Tibial nerve (tissue), 4 donors: ENCODE results near the gene LTBP2. TPM values are rescaled to one million over a fixed set of nuclear protein-coding genes. Genes with fewer than 3 reads are reported as not detected.

ENCODE experiments used
- DNase-seq, 2 donors: peaks; one replicate each; pipeline ENCODE4 v3.0.0-alpha.2; 2019; ENCODE audit warnings: low spot score in 2 of 2
- H3K27ac ChIP-seq, 4 donors: fragments of 200-600 bp; sonication (generic) in 3 of 4; one replicate each; pipeline ENCODE4 v1.5.1; 2017 to 2019; ENCODE audit warnings: mild to moderate bottlenecking in 1 of 4
- H3K27me3 ChIP-seq, 2 donors: fragments of 200-600 bp; sonication (generic) in 1 of 2; one replicate each; pipeline versions ENCODE4 v1.5.1 to v1.6.0; 2017 to 2019
- H3K36me3 ChIP-seq, 3 donors: fragments of 200-600 bp; sonication (generic); one replicate each; pipeline ENCODE4 v1.5.1; 2018 to 2019
- H3K4me1 ChIP-seq, 4 donors: fragments of 200-600 bp; sonication (generic) in 3 of 4; one replicate each; pipeline ENCODE4 v1.5.1; 2017 to 2019
- H3K4me3 ChIP-seq, 4 donors: fragments of 200-600 bp; sonication (generic) in 3 of 4; one replicate each; pipeline ENCODE4 v1.5.1; 2017 to 2019; ENCODE audit warnings: mild to moderate bottlenecking in 1 of 4, moderate library complexity in 1 of 4
- H3K9me3 ChIP-seq, 4 donors: fragments of 200-600 bp; sonication (generic) in 3 of 4; one replicate each; pipeline ENCODE4 v1.5.1; 2017 to 2019
- EP300 ChIP-seq, 2 donors: sonication (generic); formaldehyde crosslinking; IDR thresholded peaks; one replicate each; pipeline ENCODE4 v1.6.1; 2017; ENCODE audit warnings: antibody characterized with exemption in 2 of 2, mild to moderate bottlenecking in 1 of 2
- POLR2A ChIP-seq, 2 donors: fragments of 450-650 bp; IDR thresholded peaks; one replicate each; pipeline ENCODE4 v1.6.1; 2017; ENCODE audit warnings: antibody characterized with exemption in 2 of 2, mild to moderate bottlenecking in 2 of 2, moderate library complexity in 2 of 2
- WGBS, 2 donors: methylation state at CpG; one replicate each; pipeline ENCODE4 v1.1.5; 2018; 5-methylcytosine and 5-hydroxymethylcytosine counted together
- total RNA-seq, 4 donors: library from RNA; depleted of rRNA; stranded (reverse); fragments of >200 nt; gene quantifications; one replicate each; pipeline ENCODE4 v1.1.0, GENCODE V29; 2016
- TF ChIP-seq, protein P1 (sequence below), 5 experiments: fragments of 200-600 bp in 3 of 5; fragments of 450-650 bp in 2 of 5; sonication (generic) in 3 of 5; IDR thresholded peaks; one replicate each; pipeline ENCODE4 v1.5.1; 2016 to 2019; ENCODE audit warnings: antibody characterized with exemption in 5 of 5, mild to moderate bottlenecking in 3 of 5, moderate library complexity in 2 of 5

The LTBP2 gene
- total RNA-seq, 4 donors from 2014 or later, result 67.1 to 276 (median 134) TPM

DNA sequence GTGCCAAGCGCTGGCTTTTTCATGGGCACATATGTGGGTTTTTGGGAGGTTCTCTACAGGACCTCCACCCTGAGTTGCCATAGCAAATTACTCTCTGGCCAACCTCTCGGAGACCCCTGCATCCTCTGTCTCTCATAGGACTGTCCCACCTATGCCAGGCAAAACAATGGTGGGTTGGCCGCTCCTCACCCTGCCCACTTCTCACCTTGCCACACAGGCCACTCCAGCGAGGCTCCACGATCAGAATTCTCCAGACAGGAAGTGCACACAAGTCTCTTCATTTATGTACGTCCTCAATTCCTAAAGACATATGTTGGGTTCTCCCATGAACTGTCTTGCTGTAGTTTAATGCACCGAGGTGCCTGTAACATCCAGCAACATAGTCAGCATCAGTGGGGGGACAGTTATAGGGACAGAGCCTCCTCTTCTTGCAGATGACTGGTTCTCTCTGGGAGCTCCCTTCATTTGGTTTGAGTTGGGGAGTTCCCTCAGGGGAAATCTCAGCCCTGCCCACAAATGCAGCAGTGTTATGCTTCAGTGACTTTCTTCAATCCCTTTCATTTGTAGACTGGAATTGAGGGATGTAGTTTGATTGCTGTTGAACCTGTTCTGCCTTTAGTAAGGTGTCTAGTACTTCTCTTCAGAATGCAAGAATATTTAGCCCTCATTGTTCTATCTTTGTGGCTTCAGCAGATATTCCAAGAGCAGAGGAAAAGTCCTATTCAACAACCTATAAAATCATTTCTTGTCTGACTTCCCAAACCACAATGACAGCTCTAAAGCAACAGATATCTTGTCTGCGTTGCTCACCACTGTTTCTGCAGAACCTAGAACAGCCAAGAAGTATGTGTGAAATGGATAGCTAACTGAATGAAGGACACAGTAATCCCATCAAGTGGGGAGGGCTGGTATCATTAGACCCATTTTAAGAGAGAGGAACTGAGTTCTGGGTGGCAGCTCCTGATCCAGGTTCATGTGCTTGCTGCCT lies 2.8 kb upstream of the LTBP2 start:
- no peak for DNase-seq
- 73 to 82% methylated on average over 8 of the region's 8 CpGs for WGBS, 2 donors
- Histone ChIP-seq H3K4me1 (peaks cover 0 to 69% (median 28%) of the 10 kb centered on the region in 4 donors), H3K4me3 (no peak overlapping the region), H3K27ac (no peak overlapping the region), H3K27me3 (no peaks in the 10 kb centered on the region), H3K9me3 (no peaks in the 10 kb centered on the region), H3K36me3 (no peaks in the 10 kb centered on the region)
- TF ChIP-seq EP300 (IDR thresholded peaks at IDR 0.05) (no peak), POLR2A (IDR thresholded peaks at IDR 0.05) (no peak)
- TF ChIP-seq, protein P1, sequence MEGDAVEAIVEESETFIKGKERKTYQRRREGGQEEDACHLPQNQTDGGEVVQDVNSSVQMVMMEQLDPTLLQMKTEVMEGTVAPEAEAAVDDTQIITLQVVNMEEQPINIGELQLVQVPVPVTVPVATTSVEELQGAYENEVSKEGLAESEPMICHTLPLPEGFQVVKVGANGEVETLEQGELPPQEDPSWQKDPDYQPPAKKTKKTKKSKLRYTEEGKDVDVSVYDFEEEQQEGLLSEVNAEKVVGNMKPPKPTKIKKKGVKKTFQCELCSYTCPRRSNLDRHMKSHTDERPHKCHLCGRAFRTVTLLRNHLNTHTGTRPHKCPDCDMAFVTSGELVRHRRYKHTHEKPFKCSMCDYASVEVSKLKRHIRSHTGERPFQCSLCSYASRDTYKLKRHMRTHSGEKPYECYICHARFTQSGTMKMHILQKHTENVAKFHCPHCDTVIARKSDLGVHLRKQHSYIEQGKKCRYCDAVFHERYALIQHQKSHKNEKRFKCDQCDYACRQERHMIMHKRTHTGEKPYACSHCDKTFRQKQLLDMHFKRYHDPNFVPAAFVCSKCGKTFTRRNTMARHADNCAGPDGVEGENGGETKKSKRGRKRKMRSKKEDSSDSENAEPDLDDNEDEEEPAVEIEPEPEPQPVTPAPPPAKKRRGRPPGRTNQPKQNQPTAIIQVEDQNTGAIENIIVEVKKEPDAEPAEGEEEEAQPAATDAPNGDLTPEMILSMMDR (IDR thresholded peaks at IDR 0.05), result no peak

DNA sequence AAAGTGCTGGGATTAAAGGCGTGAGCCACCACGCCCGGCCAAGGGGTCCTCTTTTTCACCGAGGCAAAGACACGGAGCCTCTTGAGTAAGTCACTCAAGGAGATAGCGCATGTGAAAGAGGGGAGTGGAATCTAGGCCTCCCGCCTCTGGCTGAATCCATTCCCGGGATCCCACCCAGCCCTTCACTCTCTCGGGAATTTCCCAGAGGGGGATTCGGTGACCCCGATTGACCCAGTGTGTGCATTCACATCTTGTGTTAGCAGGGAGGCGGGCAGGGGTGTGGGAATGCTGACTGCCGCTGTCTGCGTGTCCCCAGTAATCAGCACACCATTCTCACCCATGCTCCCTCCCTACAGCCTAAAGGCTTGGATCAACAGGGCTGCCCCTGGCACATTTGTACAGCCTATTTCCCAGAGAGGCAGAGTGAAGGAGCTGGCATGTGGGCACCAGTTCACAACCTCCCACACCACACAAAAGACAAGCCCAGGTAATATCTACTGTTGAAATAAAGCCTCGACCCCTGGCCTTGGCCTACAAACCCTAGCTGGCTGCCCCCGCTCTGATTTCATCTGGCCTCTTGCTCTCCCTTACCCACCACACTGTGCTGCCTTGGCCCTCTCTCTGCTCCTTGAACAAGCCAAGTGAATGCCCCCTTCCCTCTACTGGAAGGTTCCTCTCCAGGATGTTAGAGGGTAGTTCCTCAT lies 1.3 kb upstream of the LTBP2 start:
- 56 to 62% methylated on average over 16 of the region's 16 CpGs for WGBS, 2 donors
- Histone ChIP-seq H3K9me3 (no peaks in the 10 kb centered on the region), H3K36me3 (no peaks in the 10 kb centered on the region), H3K27me3 (no peaks in the 10 kb centered on the region), H3K27ac (peak overlapping the region in 2 of 4 donors; percentile 46 to 54), H3K4me1 (peaks cover 0 to 67% (median 15%) of the 10 kb centered on the region in 4 donors), H3K4me3 (no peak overlapping the region)
- DNase-seq, result no peak
- TF ChIP-seq EP300 (IDR thresholded peaks at IDR 0.05) (no peak), POLR2A (IDR thresholded peaks at IDR 0.05) (no peak)
- TF ChIP-seq, protein P1 (IDR thresholded peaks at IDR 0.05), result no peak

GRCh38 chr14:74612350-74613021 lies 449 bp upstream of the LTBP2 start:
- Histone ChIP-seq H3K36me3 (no peaks in the 10 kb centered on the region), H3K4me1 (peaks cover 0 to 59% (median 12%) of the 10 kb centered on the region in 4 donors), H3K4me3 (peak overlapping the region; percentile 60 to 84 (median 72)), H3K9me3 (no peaks in the 10 kb centered on the region), H3K27me3 (no peaks in the 10 kb centered on the region), H3K27ac (peak overlapping the region in 3 of 4 donors; percentile 69 to 84 (median 81))
- WGBS, 2 donors, result 6 to 9% methylated on average over 36 to 48 of the region's 69 CpGs
- TF ChIP-seq POLR2A (IDR thresholded peaks at IDR 0.05) (peak in 1 of 2 donors; percentile 25), EP300 (IDR thresholded peaks at IDR 0.05) (peak in 1 of 2 donors; percentile 50)
- TF ChIP-seq, protein P1 (IDR thresholded peaks at IDR 0.05), result peak in 4 of 5 experiments; percentile 81 to 99 (median 96)
- peak; percentile 65 to 66 for DNase-seq

- H3K4me1 ChIP-seq, result peaks cover 0 to 52% (median 8%) of the 10 kb centered on the region in 4 donors
- whole genome bisulfite sequencing, 2 donors, result 26 to 31% methylated on average over 41 to 46 of the region's 65 CpGs
Observed at GRCh38 chr14:74610866-74611649, 979 bp downstream of the LTBP2 start.

More at GRCh38 chr14:74610866-74611649, 979 bp downstream of the LTBP2 start:
- peak overlapping the region in 3 of 4 donors; percentile 1 to 84 (median 81) for H3K27ac ChIP-seq
- no peaks in the 10 kb centered on the region for H3K9me3 ChIP-seq
- no peaks in the 10 kb centered on the region for H3K27me3 ChIP-seq
- TF ChIP-seq POLR2A (IDR thresholded peaks at IDR 0.05), result no peak
- no peak for DNase-seq
- H3K36me3 ChIP-seq, result no peaks in the 10 kb centered on the region
- peak overlapping the region; percentile 60 to 84 (median 72) for H3K4me3 ChIP-seq
